Midbrain (tissue), 1 donor: ENCODE results near the gene WNT3A.

Source experiments
- DNase-seq: peaks from one replicate; lab custom pipeline; 2025; lab: John Stamatoyannopoulos, UW

The WNT3A gene

DNA sequence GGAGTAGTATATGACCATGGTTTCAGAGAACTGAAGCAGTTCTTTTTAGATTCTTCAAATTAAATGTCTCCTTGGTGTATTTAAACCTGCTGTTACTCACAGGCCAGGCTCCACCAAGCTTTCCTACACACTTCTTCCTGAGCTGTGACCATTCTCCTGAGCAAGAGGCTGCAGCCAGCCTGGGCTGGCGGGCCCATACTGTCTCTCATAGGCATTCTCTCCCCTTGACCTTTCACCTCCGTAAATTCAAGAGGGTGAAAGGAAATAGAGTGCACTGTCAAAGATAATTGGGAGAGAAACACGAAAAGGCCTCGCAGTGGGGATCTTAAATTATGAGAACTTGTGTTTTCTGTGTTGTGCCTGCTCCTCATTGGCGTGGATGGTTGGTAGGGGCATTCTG, 78.0 kb downstream of the WNT3A start:
- DNase-seq, result no peak

DNA sequence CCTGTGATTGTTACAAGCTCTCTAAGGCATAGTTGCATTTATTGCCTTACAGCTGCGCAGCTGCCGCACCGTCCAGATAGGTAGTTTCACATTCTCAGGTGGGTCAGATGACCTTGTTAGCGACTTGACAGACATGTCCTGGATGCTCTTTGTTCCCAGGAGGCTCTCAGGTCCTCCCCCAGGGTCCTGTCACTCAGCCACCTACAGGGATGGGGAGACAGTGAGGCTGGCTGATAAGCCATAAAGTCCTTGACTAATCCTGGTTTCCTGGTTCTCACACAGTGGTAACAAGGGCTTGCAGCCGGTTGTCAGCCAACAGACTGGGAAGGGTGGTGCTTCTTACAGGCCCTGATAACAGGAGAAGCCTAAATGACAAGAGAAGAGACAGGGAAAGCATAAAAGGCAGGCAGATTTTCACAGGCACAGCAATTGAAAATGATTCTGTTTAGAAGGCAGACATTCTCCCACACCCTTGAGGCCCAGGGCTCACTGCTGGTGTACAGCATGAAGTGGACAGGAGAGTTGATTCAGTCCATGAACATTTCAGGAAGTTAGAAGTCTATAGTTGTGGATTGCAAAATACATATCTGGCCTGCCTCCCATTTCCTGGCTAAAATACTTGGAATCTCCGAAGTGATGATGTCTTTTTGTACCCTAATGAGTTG, 78.6 kb downstream of the WNT3A start:
- no peak for DNase-seq

DNA sequence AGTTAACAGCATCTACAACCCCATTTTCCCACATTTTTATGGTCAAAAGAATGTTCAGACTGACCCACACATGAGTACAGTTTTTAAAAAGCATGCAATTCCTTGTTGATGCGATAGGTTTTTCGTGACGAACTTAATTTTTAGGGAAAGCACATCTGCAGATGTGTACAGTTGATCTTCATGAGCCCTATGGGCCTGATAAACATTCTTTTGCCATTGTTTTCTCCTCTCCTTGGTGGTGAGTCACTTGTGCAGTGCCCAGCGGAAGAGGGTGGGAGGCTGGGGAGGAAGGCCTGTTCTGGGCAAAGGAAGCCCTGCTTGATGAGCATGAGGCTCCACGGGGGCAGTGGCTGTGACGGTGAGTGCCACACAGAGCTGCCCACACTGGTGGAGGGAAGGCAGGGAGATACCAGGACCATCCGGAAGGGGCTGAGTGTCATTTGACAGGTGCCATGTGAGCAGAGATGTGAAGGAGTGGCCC, 81.0 kb downstream of the WNT3A start:
- no peak for DNase-seq

DNA sequence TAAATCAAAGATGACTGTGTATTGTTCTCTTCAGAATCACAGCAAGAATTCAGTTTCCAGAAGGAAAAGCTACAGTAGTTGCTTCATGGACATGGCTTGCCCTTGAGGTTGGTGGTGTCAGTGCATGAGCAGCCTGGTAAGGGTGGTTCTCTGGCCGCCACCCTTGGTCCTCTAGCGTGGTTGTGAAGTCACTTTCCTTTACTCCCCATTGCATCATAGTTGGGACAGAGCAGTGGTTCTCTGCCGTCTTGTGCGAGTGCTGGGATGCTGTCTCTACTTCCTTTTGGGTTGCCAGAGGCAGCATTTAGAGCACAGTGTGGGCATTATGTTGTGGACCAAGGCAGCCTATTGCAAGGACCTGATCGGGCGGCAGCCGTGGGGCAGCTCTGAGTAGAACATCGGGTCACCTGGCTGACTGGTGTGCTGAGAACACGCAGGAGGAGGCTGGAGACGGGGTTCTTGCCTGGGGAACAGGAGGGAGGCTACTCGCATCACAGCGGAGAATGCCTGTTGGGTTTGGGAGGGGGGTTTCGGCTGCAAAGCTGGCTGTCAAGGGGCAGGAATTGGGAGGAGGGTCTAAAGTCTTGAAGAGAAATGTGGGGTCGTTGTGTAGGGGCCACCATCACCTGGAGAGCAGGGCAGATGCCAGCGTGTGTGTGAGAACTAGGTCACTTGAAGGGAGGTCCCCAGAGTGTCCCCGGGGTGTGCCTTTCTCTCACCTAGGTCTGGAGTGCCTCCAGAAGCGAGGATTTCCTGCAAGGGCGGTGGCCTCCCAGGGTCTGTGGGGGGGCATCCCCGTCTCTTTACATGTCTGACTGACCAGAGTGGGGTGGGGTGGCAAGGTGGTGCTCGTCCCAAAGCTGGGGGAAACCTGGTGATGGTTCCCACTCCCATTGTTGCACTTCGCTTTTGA, 82.0 kb downstream of the WNT3A start:
- no peak for DNase-seq

DNA sequence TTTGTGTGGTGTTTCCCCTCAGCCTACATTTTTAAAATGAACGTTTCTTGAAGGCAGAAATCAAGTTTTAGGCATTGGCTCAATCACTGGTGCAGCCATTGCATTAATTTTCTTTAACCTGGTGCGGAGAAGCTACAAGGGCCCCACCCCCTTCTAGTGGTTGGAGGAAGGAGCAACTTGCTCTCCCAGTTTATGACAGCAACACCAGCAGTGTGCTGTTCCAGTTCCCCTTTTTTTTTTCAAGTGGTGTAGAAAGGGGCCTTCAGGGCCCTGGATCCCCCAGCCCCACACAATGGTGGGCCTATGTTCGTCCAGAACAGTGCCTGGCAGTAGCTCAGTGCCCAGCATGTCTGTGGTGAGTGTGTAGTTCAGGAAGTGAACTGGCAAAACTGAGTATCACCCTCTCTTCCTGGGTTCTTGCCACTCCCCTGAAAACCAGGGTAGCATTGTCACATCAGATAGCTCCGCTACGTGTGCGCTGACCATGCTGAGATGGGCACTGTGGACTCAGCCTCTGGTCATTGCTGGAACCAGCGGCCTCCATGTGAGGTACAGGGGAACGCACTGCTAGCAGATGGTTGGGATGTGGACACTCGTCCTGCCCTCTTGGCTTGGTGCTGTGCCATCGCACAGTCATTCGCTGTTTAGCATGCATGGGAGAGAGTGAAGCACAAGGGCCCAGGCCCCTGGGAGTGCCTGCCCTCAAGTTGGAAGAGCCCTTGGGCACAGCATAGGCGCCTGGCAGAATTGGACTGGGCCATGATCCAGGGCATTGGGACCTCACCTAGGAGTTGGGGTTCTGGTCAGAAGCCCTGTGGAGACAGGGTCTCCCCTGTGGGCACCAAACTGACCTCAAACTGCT, 83.0 kb downstream of the WNT3A start:
- no peak for DNase-seq

DNA sequence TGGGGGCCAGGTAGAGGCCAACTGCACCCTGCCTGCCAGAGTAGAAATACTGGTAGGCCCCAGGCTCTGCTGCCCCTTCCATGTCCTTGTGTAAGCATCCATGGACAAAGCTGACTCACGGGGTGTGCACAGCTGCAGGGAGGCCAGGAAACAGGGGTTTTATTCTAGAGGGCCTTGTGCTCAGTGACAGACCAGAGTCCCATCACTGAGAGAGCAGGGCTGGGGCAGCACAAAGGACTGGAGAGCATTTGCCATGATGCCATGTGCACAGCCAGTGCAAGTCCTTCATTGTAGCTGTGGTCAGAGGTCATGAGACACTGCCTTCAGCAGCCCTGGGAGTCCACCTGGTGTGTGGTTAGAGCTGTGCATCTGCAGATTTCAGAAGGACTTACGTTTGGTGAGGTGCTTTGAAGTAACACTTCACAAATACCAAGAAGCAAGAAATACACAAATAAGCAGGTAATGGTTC, 83.8 kb downstream of the WNT3A start:
- DNase-seq, result no peak

DNA sequence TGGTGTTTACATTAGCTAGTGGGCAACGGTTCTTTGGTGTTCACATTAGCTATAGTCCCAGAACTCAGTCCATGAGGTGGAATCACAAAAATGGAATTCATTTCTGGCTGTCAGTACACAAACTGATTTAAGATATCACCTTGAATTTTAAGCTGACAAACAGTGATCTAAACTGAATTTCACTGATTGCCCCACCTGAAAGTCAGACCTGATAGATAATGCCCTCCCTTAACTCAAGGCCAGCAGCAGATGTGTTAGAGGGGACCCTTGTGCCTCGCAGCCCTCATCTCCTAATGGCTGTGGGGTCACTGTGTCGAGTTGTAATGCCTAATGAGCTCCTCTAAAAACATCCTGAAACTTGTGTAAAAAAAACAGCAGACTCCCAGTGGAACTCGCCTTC, 84.3 kb downstream of the WNT3A start:
- DNase-seq, result no peak

DNA sequence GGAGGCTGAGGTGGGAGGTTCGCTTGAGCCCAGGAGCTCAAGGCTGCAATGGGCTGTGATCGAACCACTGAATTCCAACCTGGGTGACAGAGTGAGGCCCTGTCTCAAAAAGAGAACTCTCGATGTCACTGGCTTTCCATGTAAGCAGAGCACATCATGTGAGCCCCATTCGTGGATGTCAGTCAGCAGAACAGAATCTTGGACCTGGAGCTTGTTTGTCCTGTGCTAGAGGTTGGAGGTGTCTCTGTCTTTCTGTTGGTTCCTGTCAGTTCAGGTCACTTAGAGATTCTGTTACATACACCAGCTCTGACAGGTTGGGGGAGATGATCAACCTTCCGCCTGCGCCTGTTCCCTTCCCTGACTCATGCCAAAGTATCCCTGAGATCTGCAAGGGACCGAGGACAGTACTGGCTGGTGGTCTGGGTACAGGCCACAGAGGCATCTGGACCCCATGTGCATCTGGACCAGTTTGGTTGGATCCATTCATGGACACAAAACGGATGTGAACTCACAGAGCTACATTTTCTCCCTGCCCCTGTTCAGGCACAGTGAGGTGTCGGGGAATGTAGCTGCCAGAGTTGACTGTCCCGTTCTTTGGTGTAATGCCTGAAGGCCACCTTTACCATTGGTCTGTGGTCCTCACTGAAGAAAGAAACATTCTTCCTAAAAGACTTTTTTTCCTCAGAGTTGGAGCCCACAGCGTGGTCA, 85.7 kb downstream of the WNT3A start:
- DNase-seq, result no peak

DNA sequence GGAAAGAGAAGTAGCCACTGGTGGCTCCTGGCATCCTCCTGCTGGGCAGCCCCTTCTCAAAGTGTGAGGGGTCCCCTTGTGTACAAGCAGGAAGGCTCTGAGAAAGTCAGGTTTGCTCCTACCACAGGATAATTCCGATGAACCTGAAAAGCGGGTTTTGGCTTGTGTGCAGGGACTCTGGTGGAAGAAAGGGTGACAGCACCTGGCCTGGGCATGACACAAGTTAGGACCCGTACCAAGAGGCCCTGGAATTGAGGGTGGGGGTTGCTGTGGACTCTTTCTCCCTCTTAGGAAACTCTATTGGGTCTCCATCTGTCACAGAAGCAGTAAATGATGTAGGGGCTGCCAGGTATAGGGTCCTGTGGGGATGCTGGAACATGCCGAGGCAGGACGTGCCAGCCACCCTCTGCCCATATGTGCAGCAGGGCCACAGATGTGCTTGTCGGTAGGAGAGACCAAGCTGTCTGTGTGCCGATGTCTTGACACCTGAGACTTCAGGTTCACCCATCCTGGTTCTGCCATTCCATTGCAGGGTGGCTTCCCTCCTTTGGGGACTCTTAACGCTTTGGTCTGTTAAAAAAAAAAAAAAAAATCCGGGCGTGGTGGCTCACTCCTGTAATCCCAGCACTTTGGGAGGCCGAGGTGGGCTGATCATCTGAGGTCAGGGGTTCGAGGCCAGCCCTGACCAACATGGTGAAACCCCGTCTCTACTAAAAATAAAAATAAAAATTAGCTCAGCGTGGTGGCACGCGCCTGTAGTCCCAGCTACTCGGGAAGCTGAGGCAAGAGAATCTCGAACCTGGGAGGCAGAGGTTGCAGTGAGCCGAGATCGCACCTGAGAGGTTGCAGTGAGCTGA, 86.5 kb downstream of the WNT3A start:
- DNase-seq, result no peak

DNA sequence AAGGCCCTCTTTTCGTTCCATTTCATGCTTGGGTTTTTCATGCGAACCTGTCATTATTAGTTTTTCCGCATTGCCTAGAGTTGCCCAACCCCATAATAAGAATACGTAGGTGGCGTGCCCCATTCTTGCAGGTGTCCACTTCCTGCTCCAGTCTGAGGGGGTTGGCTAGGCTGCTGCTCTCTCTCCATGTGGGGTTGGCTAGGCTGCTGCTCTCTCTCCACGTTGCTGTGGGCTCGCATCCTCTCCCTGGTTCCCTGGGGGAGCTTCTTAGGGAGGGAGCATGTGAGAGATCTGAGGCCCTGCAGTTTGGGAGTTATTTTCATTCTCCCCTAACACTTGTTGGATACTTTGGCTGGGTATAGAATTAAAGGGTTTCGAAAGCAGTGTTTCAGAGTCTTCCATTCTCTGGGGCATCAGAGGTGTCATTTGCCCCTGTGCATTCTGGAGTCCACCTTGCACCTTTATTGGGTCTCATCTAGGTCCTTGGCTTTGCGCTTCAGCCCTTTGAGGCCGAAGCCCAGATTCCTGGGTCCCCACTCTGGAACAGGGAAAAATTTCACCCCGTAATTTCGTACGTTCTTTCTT, 87.7 kb downstream of the WNT3A start:
- no peak for DNase-seq

DNA sequence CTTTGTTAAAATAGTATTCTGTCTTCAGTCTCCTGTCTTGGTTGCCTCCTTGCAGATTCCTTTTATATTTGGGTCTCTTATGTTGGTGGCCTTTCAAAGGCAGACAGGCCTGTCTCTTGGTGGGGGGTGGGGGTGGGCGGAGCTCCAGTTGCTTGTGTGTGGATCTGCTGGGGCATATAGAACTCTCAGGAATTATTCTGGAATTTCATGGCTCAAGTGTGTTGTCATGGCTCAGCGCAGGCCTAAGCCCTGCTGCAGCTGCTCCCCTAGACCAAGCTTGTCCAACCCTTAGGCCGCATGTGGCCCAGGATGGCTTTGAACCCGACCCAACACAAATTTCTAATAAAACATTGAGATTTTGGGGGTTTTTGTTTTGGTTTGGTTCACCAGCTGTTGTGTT, 88.4 kb downstream of the WNT3A start:
- no peak for DNase-seq

DNA sequence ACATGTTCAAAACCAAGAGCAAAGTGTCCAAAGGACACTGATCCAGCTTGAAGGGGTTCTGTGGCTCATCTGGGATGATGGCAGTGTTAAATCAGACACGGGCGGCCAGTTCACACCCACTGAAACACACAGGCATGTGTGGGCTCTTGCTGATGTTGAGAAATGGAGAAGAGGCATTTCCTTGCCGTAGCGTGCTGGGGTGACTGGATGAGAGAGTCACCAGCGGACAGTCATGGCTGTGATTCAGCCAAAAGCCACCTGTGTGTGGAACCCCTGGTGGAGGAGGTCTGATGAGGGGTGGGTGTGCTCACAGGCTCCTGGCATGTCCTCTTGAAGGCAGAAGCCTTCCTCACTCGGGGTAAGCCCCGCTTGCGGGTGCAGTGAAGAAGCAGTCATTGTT, 89.1 kb downstream of the WNT3A start:
- DNase-seq, result no peak

DNA sequence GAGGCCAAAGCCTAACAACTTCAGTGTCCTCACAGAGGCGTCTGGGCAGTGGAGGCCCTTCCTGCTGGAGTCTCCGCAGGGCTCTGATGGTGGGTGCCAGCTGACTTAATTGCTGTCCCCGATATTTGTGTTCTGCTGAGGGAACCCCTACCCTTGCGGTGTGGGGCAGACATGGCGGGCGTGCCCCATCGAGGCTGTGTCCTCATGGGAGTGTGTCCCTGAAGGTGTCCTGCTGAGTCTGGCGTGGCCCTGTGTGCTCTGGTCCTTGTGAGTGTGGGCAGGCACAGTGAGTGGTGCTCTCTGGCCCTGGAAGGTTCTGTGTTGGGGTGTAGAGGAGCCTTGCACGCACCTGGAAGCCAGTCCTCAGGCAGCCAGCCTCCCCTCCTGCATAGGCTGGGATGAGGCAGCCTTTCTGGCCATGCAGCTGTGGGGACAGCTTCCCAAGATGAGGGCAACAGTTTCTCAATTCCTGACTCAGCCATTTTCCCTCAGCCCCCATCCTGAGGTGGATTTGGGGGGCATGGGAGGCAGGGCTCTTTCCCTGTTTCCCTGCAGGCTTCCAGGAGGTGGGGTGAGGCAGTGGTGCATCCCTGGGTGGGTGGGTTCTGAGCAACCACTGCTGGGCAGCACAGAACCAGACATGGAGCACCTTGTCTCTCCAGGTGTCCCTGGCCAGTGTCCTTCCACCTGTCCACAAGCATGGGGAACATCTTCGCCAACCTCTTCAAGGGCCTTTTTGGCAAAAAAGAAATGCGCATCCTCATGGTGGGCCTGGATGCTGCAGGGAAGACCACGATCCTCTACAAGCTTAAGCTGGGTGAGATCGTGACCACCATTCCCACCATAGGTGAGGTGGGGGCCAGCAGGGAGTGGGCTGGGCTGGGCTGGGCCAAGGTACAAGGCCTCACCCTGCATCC, 89.9 kb downstream of the WNT3A start:
- no peak for DNase-seq

DNA sequence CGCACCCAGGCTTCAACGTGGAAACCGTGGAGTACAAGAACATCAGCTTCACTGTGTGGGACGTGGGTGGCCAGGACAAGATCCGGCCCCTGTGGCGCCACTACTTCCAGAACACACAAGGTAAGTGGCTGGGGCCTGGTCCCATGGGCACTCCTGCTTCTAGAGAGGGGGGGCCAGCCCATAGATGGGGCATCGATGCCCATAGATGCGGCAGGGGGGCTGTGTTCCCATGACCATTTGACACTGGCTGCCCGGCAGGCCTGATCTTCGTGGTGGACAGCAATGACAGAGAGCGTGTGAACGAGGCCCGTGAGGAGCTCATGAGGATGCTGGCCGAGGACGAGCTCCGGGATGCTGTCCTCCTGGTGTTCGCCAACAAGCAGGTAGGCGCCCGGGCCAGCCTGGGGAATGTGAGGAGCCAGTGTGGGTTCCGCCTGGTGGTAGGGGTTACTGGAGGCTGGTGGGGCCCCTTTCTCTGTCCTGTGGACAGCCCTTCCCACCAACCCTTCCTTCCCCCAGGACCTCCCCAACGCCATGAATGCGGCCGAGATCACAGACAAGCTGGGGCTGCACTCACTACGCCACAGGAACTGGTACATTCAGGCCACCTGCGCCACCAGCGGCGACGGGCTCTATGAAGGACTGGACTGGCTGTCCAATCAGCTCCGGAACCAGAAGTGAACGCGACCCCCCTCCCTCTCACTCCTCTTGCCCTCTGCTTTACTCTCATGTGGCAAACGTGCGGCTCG, 90.7 kb downstream of the WNT3A start:
- no peak for DNase-seq

DNA sequence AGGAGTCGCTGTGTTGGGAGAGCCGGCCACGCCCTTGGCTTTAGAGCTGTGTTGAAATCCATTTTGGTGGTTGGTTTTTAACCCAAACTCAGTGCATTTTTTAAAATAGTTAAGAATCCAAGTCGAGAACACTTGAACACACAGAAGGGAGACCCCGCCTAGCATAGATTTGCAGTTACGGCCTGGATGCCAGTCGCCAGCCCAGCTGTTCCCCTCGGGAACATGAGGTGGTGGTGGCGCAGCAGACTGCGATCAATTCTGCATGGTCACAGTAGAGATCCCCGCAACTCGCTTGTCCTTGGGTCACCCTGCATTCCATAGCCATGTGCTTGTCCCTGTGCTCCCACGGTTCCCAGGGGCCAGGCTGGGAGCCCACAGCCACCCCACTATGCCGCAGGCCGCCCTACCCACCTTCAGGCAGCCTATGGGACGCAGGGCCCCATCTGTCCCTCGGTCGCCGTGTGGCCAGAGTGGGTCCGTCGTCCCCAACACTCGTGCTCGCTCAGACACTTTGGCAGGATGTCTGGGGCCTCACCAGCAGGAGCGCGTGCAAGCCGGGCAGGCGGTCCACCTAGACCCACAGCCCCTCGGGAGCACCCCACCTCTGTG, 91.6 kb downstream of the WNT3A start:
- no peak for DNase-seq

DNA sequence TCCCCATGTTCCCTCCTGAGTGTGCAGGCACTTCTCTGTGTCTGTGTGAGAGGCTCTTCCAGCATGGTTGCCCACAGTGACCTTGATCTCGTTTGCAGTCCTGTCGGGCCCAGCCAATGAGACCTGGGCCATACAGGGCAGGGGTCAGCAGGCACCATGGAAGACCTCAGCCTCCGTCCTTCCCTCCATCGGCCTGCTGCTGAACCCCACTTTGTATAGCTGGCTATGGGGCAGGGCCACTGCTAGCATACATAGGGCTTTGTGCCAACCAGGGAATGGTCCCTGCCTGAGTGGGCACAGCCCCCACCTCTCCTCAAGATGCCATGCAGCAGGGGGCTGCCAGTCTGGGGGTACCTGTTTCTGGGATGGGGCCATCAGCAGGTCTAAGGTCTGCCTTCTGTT, 92.5 kb downstream of the WNT3A start:
- DNase-seq, result no peak

DNA sequence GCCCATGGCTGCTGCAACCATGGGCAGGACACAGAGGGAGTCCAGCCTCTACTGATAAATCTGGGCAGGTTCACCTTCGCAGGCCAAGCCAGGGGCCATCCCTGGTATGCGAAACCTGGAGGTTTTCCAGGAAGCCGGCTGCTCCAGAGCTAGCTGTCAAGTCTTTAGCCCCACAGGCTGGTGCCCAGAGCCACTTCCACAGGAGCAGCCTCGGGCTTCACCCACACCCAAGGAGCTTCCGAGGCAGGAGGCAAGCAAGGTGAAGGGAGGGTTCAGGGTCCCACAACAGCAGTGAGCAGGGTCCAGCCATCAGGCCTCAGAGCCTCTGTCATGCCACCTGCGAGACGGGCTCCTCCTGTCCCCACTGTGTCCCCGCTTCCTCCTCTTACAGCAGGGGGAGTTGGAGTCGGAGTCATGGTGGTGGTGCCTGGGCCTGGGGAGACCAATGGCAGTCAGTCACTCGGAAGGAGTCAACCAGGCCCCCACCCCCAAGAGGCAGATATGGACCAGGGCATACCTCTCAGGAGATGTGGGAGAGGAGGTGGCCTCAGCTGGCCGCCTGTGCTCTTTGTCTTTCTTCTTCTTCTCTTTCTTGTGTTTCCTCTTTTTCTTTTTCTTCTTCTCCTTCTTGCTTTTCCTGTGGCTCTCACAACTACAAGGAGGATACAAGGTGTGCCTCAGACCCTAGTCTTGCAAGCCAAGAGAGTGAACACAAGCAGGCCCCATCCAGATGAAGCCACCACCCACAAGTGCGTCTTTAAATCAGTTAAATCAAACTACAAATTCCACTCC, 94.2 kb downstream of the WNT3A start:
- no peak for DNase-seq
